ENCODE results near the gene ACCSL.

ACCSL gene

DNA sequence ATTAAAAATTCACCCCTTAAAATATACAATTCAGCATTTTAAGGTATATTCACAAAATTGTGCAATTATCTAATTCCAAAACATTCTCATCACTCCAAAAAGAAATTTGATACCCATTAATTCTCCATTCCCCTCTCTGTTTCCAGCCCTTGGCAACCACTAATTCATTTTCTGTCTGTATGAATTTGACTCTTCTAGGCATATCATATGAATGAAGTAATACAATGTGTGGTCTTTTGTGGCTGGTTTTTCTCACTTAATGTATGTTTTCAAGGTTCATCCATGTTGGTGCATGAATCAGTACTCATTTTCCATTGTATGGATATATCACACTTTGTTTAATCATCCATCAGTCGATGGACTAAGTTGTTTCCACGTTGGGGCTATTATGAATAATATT is 29.0 kb upstream of the ACCSL start:
- no peak for DNase-seq

DNA sequence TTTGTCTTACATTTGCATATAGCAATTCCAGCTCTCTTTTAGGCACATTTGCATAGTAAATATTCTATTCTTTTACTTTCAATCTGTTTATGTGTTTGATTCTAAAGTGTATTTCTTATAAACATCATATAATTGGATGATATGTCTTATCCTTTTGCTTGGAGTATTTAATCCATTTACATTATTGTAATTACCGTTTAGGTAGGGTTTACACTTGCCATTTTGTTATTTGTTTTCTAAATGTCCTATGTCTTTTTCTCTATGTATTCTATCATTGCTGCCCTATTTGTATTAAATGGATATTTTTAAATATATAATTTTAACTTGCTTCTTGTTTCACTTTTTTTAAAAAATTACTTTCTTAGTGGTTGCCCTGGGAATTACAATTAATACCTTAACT is 22.8 kb upstream of the ACCSL start:
- DNase-seq: no peak

DNA sequence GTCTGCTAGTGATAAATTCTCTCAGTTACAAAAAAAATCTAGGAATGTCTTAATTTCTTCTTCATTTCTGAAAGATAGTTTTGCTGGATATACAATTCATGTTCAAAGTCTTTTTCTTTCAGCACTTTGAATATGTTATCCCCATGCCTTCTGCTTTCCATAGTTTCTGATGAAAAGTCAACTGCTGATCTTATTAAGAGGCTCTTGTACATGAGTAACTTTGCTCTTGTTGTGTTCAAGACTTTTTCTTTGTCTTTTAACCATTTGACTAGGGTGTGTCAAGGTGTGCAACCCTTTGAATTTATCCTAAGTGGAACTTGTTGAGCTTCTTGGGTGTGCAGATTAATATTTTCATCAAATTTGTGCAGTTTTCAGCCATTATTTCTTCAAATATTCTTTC is 22.1 kb upstream of the ACCSL start:
- DNase-seq: no peak

DNA sequence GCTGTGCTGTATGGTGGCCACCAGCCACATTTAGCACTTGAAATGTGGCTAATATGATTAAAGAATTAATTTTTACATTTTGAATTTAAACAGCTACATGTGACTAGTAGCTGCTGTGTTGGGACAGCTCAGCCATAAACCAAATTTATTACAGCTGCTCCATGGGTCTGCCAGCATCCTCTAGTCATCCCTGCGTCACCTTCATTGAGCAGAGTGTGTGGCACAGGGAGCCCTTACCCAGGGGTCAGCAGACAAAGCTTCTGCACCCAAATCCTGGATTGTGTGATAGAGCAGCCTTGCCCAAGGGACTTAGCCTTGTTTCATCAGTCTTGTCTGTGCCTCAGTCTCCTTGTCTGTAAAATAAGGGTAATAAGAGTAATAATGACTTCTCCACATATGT is 19.4 kb upstream of the ACCSL start:
- no peak for DNase-seq

- no peak for DNase-seq
Observed at GRCh38 chr11:44028816-44029506, 18.8 kb upstream of the ACCSL start.

DNA sequence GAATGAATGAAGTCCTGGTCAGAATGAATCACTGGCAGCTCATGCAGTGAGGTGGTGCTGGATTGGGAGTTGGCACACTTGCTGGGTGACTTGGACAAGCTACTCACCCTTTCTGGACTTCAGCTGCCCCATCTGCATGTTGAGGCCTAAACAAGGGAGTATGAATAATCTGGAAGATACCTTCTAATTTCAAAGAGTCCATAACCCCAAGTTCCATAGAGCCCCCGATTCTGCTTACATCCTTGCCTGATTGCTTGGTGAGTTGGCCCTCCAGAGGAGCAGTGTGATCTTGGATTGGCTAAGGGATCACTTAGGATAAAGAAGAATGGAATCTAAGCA is 18.3 kb upstream of the ACCSL start:
- no peak for DNase-seq

DNA sequence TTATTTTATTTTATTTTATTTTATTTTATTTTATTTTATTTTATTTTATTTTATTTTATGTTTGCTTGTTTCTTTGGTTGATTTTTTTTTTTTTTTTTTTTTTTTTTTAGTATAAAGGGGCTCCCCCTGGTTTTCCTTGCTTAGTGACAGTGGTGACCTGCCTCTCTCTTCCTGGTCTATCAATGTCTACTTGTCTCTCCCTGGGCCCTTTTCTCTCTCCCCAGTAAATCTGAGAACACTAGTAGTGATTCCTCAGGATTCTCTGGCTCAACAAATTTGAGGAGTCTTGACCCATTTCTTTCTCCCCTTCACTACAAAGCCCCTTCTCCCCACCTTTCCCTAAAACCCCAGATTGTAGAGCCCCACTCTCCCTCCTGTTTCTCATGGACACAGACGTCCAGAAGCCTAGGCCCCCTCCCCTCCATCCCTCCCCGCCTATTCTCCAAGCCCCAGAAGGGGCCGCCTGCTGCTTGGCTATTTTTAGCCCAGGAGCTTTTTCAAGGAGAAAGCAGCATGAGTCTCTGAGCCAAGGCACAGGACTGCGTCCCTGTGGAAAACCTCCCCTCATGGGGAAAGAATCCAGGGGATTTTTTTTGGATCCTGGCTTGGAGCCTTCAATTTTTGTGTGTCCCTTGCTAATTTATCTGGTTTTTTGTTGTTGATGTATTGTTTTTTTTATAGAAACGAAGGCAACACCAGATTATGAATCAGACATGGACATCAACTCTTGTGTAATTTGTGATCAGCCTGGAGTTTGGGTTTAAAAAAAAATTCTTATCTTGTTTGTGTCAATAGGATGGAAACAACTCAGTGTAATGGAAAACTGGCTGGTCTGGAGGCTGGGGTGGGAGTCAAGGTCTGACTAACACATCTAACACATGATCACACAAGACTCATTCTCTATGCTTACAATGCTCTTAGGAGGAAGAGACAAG is 17.5 kb upstream of the ACCSL start:
- no peak for DNase-seq

GRCh38 chr11:44030996-44031395 is 16.8 kb upstream of the ACCSL start:
- no peak for DNase-seq

DNA sequence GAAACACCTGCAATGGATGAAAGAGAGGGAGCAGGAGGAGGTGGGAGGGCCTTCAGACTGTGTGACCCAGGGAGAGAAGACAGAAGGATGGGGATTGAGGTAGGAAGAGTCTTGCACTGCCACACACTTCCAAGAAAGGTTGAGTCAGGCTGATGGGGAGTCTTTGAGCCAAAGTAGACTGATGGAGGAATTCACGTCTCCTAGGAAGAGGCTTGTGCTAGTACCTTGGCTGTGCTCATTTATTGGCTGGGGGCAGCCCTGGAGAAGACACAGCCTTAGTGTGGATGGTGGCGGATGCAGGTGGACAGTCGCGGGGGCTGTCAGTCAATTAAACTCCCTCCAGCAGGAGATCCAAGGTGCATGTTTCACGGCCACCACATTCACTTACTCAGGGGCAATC is 16.2 kb upstream of the ACCSL start:
- no peak for DNase-seq

DNA sequence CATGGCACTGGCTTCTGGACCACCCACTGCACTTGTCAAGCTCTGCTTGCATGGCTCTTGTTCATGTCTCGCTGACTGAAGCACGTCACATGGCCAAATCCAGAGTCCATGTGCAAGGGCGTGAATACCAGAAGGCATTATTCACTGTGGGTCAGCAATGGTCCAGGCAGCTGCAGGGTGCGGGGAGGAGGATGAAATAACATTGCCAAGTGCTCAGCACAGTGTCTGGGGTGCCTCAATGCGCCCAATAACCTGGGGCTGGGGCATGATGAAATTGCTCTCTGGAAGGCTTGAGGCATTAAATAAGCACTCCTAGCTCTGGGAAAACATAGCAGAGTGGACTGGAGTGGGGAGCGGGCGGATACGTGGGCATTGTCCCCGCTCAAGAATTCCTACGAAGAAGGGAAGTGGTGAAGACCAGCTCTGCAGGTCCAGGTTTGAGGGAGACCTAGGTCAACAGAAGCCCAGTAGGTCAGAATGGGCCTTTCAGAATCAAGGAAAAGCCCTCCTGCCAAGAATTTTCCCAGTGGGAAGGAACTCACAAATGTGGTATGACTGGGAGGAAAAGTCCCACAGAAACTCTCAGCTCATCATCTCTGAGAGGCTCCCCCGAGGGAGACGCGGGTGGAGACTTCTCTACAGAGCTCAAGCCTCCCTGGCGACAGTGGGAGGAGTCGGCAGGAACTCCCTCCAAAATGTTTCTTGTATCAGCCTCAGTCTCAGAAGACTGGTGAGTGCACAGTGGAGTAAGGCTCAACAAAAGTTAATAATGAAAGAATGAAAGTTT is 15.3 kb upstream of the ACCSL start:
- no peak for DNase-seq

DNA sequence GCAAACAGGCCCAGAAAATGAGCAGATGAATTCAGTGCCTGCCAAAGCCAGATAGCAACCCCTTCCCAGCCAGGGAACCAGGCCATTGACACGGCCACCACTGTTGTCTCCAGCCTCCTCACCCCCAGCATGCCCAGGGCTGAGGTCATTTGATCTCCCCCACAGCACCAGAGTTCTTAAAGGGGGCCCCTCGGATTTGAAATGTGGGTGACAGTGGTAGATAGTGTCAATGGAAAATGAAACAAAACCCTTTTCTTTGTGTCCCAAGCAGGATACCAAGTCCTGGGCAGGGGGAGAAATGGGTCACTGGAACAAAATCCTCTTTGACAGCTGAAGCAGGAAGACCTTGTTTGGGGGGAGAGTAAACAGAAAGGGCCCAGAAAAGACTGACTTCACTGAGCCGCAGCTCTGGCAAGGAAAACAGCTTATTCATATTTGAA is 14.3 kb upstream of the ACCSL start:
- DNase-seq: no peak

DNA sequence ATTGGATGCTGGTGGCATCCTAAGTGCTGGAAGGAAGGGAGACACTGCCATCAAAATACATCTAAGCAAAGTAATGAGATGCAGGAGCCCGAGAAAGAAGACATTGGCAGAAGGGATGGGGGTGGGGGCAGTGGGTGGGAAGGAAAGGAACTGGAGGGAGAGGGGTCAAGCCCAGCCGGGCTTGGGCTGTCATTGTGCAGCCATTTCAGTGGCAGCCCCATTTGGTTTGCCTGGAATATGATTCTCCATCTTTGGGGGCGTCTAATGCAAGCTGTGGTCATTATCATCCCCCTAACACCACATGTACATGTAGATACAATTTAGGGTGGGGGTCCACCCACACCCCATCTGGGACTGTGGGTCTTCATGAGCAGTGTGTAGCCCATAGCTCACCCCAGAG is 13.9 kb upstream of the ACCSL start:
- no peak for DNase-seq

DNA sequence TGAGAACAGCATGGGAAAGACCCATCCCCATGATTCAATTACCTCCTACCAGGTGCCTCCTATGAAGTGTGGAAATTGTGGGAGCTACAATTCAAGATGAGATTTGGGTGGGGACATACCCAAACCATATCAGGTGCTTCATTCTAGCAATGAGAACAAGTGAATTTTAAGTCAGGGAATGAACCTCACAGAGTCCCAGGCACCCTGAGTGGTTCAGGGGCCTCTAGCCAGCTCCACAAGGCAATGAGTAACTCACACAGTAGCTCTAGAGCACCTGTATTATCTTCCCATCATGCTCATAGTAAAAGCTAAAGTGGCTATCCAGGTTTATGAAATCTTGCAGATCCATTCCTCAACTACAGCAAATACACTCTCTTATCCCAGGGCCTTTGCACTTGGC is 13.1 kb upstream of the ACCSL start:
- no peak for DNase-seq

GRCh38 chr11:44036811-44037657 is 10.7 kb upstream of the ACCSL start:
- peak; percentile 73 for DNase-seq

DNA sequence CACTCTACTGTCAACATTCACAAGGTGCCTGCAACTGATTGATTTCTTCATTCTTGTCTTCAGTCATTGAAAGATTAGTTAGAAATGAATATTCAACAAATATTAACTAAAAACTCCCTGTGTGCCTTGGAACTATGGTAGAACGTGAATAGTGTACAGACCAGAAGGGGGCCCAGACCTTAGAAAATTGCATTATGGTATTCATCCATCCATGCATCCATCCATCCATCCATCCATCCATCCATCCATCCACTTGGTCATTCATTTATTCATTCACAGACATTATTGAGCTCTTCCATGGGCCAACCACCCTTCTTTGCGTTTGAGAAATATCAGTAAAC is 10.2 kb upstream of the ACCSL start:
- DNase-seq: no peak

GRCh38 chr11:44043157-44043556 is 4.6 kb upstream of the ACCSL start:
- no peak for DNase-seq

GRCh38 chr11:44046182-44046581 is 1.6 kb upstream of the ACCSL start:
- DNase-seq: no peak

DNA sequence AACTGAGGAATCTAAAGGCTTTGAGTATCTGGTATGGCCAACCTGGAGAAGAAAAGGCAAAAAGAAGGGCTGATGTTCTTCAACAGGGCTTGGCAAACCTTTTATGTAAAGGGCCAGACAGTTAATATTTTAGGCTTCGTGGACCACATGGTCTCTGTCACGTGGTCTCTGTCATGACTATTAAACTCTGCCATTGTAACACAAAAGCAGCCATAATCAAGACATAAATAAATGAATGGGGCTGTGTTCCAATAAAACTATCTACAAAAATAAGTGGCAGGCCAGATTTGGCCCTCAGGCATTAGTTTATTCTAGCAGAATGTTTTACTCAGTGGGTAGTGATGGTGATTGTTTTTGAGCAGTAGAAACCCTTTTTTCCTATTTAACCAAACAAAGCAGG is 483 bp upstream of the ACCSL start:
- DNase-seq: no peak

- no peak for DNase-seq
Observed at GRCh38 chr11:44049832-44050231, 2.1 kb downstream of the ACCSL start.

DNA sequence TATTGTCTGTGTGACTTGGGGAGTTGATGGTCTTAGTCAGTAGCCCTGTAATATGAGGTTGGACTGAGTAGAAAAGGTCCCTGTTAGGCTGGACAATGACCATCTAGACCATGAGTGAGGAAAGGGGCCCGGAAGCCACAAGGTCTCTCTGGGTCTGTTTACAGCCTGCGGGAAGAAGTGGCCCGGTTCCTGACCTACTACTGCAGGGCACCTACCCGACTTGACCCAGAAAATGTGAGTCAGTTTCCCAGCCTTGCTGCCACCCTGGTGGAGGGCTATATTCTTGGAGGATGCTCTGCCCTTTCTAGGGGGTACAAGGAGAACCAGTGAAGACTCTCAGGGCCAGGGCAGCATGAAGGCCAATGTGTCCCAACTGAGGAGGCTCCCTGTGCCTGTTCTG is 3.4 kb downstream of the ACCSL start:
- DNase-seq: no peak

- DNase-seq: no peak
Observed at GRCh38 chr11:44057340-44057739, 9.6 kb downstream of the ACCSL start.

DNA sequence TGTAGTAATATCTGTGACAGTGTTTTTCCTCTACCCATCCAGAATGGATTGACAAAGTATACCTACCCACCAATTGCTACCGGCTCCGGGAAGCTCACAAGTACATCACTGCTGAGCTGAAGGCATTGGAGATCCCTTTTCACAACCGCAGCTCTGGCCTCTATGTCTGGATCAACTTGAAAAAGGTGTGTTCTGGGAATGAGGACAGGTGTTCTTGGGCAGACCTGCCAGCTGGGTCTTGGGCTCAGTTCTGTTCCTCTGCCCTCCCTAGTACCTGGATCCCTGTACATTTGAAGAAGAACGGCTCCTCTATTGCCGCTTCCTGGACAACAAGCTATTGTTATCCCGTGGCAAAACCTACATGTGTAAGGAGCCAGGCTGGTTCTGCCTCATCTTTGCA is 10.5 kb downstream of the ACCSL start:
- no peak for DNase-seq

DNA sequence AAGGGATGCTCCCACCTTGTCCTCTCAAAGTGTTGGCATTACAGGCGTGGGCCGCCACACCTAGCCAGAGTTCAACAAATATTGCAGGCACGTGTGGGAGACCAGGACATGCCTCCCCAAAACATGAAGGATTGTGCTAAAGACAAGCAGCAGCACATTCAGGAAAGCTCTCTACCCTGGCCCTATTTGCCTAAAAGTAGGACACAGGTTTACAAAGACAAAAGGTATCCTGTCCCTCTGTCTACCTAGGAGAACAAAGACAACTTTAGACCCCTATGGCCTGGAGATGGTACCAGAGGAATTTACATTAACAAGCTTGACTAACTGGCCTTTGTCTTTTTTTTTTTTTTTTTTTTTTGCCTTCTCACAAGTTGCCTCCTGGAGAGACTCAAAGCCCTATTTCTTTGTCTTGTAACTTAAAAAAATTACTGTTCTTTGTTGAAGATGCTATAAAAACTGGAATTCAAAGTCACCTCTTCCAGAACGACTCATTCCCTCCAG is 17.4 kb downstream of the ACCSL start:
- DNase-seq: no peak
